ENCODE results near the gene SPATA17.
A peak's percentile ranks its signal among the peaks of the same experiment; 100 is the strongest.
"Not testable (repeated sequence)": the region's sequence is repeated elsewhere in the genome, so short reads cannot be mapped to it uniquely, and the experiment has no call there.

The SPATA17 gene

DNA sequence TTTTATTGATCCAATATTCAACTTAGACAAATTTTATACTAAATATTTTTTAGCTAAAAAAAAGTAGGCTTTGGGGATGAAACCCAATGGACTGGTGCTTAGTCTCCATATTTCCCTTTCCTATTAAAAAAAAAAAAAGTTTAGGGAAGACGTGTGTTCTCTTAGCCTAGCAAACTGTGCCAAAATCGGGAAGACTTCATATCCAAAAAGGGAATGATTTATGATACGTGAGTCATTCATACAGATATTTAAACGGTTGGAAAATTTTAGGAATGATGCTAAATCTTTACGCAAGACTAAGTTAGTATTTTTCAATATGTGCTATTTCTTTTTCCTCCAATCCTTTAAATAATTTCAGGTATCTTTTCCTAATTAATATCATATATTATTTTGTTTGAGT, 50.7 kb downstream of the SPATA17 start:
- no peak for DNase-seq

DNA sequence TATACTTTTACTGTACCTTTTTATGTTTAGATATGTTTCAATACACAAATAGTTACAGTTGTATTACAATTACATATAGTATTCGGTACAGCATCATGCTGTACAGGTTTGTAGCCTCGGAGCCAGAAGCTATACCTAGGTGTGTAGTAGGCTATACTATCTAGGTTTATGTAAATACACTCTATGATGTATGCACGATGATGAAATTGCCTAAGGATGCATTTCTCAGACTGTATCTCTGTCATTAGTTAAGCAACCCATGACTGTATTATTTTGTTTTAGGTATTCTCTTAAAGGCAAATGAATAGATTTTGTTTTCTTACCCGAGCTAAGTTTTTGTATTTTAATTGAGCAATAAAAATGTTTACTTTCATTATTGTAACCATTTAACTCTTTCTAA, 56.4 kb downstream of the SPATA17 start:
- DNase-seq = no peak

DNA sequence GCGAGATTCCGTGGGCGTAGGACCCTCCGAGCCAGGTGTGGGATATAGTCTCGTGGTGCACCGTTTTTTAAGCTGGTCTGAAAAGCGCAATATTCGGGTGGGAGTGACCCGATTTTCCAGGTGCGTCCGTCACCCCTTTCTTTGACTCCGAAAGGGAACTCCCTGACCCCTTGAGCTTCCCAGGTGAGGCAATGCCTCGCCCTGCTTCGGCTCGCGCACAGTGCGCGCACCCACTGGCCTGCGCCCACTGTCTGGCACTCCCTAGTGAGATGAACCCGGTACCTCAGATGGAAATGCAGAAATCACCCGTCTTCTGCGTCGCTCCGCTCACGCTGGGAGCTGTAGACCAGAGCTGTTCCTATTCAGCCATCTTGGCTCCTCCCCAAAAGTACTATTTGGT, 65.0 kb downstream of the SPATA17 start:
- DNase-seq = not testable (repeated sequence)

DNA sequence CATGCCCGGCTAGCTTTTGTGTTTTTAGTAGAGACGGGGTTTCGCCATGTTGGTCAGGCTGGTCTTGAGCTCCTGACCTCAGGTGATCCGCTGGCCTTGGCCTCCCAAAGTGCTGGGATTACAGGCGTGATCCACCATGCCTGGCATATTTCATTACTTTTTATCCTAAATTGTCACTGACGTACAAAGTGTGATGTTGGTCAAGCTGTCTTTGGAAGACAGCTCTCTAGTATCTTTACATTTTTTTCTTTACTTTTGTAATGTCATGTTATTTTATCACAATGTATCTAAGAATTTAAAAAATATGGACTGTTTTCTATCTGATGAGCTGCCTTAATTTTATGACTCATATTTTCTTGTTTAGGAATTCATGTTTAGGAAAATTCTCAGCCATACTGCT, 72.2 kb downstream of the SPATA17 start:
- no peak for DNase-seq

DNA sequence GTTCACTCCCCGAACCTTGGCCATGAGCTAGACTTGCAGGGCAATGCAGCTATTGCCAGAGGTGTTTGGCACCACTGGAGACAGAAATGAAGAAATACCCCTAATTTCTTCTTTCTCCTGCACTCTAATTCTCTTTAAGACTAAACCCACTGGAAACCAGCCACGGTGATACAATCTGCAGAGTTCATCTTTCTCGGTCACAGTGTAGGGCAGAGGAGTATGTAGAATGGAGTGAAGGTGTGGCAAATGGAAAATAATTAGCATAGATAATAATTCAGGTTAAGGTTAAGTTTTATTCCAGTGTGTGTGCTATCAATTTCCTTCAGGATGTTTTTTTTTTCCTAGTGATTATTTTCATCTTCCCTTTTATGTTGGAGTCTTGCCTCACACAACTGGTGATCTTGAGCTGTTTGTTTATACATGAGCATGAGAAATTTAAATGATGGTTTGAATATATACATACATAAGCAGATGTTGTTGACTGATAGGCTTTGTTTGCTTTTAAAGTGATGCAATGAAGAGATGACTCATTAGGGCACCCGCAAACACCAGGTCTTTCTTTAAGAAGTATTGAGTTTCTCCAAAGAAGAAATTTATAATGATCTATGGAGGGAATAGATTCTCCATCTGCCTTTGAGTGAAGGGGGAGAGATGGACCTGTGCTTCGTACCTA, 81.9 kb downstream of the SPATA17 start:
- no peak for DNase-seq

DNA sequence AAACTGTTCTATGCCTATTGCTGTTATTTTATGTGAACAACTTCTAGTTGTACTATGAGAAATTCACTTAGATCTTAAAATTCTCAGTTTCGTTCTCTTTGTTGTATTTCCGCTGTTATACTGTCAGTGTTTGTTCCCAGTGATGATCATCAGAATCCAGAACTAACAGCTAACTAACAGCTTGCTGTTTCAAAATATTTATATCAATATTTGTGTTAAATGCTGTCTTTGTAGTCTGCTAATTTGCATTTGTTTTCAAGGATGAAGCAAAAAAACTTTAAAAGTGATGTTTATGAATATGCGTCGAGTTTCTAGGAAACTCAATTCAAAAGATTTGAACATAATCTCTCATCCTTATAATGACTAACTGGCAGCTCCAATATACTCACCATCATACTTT, 84.5 kb downstream of the SPATA17 start:
- no peak for DNase-seq

DNA sequence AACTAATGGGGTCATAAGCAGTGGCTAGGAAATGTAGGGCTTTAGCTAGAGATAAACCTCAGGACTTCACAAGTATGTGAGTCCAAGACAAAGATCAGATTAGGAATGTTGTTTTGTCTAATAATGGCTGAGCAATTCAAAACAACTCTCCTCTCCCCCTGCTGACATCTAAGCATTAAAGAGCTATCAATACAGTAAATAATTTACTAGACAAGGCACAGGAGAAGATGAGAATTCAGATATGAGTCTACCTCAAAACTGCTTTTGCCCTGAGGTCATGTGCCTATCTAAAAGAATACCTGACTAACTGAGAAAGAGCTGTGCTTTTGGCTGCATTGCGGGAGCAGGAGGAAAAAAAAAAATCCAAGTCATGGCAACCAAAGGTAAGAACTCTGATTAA, 86.8 kb downstream of the SPATA17 start:
- no peak for DNase-seq

DNA sequence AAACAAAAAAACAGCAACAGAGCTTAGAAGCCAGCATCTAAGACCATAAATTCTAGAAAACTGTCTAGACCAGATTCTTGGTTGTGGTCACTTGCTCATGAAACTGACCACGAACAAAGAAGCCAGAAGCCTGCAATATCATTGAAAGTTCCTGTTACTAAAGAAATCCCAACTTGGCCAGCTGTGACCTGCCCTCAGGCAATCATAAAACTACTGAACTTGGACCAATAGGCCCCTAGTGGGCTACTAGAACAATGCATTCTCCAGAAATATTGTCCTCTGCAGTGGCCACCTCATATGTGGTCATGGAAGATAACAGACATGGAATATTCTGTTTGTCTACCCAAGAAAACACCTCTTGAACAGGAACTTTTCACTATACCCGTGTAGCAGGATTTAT, 87.7 kb downstream of the SPATA17 start:
- no peak for DNase-seq

DNA sequence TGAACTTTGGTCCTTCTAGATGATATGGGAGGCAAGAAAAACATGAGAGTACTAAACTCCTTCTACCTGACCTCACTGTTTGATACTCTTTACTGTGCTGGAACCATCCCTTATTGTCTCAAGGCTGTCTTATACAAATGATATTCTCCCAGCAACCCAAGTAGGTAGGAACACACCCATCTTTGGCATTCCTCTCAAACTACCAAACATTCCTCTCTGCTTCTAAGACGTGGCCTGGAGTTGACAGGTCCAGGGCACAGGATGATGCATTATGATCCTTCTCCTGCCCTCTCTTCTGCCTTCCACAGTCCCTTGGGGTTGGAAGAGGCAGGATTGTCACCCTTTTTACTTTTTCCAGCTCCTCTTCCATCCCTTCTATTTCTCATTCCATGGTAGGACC, 90.5 kb downstream of the SPATA17 start:
- DNase-seq = no peak

DNA sequence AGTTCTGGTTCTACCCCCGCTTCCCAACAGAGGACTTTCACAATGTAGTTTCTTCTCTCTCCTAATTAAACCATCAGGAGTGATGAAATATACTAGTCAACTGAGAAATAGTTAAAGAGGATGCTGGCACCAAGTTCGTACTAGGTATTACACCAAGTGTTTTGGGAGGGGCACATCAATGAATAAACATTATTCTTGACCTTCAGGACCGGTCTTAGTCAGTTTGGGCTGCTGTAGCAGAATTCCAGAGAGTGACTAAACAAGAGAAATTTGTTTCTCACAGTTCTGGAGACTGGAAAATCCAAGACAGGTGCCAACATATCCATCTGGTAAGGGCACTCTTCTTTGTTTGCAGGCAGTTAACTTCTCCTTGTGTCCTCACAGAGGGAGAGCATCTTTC, 103.8 kb downstream of the SPATA17 start:
- no peak for DNase-seq

DNA sequence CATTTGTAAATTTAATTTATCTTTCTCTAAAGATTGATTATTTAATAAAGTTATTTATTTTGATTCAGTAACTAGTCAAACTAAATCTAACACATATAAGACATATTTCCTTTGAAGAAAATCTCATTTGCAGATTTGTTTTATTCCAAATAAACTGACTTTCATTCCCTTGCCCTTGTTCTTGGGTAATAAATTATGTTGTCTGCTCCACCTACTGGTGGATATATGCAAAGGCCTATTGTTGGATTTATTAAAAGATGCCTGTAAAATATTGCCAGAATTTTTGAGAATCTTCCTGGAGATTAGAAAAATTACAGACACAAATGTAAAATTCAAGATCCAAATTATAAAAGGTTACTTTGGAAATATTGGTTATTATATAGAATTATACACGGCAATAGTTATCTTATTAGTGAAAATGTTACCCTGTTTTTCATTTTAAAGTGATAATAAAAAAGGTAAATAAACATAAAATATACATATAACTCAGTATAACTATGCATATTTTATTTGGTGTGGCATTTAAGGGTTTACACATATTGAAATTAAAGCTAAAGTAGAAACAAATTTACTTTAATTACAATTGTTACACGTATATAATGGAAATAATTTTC, 116.1 kb downstream of the SPATA17 start:
- DNase-seq = peak; percentile 51

DNA sequence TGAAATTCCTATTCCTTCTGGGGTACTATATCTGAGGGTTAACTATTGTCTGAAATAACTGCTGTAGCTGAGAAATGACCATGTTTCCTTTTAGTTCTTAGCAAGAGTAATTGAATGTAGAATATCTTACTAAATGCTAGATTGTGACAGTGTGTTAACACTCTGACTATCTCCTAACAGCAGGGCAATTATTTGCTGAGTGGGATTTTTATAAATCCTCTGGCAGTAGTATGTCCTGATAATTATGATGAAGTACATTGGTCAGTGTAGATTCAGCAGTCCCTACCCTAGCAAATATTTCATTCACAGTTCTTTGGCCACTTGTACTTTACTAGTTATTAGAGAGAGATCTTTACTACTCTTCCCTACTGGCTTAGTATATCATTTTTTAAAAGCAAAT, 138.6 kb downstream of the SPATA17 start:
- no peak for DNase-seq

DNA sequence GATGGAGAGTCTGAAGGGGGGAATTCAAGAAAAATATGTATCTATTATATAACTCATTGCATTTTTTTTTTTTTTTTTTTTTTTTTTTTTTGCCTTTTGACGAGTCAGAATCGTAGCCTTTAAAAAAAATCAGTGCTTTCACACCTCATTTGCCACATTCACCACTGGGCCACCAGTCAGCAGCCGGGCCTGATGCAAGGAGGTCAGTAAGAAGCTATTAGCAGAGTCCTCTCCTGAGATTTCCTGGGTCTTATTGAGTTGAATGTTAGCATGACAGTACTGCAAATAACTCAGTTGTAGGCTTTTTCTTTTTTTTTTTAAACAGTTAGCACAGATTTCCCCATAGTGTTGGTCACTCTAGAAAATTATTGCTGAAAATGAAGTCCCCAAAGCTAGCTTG, 139.8 kb downstream of the SPATA17 start:
- no peak for DNase-seq

DNA sequence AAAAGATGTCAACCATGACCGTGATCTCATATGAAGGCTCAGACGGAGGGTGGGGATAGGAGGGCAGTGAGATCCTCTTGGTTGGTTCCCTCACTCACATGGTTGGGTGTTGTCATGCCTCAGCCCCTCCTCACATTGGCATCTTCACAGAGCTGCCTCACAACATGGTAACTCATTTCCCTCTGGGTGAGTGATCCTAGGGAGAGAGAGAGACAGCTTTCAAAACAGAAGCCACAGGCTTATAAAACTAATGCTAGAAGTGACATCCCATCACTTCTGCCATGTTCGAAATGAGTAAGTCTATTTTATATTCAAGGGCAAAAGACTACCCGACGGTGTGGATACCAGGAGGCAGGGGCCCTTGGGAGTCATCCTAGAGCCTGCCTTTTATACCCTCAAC, 145.5 kb downstream of the SPATA17 start:
- DNase-seq = no peak

DNA sequence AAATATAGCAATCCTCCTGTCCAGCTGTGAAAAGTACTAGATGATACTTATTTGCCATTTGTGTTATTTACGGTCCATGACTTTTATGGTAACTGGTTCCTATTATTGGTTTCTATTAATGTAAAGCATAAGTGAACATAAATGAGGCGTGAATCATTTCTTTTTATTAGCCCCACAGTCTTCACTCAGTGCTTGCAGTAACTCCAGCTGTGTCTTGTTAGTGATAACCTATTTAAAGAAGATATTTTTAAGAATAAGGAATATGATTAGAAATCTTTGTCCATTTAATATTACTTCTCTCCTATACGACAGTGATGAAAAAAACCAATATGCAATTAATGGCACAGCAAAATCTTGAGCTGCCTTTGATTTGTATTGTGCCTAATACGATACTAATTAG, 149.9 kb downstream of the SPATA17 start:
- no peak for DNase-seq

DNA sequence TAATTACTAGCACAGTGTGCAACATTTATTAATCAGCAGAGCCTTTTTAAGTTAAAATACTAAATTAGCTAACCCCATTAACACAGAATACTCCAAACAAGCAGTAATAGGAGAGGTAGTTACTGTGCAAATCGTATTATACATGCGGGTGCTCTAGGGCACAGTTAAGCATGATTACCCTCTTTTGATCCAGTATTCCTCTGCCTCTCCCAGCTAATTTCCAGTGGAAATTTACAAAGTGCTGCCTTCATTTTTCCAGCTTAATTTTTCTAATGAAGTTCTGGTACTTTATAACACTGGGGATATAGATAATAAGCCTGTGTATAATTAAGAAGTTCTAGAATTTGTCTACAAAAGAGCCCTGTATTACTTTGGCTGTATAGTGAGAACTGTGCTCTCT, 159.9 kb downstream of the SPATA17 start:
- no peak for DNase-seq

DNA sequence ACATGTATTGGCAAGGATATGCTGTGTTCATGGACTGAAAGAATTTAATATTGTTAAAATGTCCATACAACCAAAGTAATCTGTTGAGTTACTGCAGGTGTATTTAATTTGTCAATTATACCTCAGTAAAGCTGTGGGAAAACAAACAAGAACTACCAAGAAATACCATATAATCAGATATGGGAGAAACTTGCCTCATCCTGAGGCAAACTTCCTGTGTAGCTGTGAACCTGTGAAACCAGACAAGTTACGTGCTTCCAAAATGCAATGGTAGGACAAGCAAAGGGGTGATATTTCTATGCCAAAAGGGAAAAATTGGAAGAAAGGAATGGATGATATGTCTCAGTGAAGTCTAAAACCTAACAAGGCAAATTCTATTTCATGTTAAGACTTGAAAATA, 174.6 kb downstream of the SPATA17 start:
- no peak for DNase-seq

DNA sequence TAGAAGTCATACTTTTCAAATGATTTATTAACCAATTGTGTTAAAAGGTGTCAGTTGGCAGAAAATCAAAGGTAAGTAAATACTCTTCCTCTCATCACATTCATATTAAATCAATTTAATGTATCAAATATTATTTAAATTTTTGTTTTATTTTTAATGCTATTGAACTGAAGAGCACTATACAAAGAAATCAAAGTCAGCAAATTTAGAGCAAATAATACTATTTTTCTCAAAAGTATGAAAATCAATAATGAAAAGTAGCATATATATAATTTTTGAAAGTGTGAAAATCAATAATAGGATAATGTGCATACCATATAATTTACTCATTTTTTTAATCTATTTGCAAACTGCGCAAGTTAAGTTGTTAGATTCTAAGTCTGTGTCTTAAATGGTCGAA, 181.0 kb downstream of the SPATA17 start:
- no peak for DNase-seq

DNA sequence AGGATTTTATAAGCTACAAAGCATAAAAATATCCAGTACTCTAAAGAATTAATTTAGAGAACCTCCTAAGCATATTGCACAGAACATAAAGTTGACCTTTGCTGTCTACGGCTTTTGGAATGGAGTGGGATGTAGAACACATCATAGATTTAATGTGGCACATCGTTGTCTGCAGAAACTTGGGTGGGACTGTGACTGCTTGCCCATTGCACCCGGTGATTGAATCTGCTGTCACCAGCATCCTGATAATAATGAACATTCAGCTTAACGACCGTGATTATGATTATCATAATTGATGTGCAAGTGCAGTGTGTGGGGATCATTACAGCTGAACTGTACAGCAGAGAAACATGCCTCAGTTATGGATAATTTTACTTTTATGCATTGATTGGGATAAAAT, 181.9 kb downstream of the SPATA17 start:
- no peak for DNase-seq

DNA sequence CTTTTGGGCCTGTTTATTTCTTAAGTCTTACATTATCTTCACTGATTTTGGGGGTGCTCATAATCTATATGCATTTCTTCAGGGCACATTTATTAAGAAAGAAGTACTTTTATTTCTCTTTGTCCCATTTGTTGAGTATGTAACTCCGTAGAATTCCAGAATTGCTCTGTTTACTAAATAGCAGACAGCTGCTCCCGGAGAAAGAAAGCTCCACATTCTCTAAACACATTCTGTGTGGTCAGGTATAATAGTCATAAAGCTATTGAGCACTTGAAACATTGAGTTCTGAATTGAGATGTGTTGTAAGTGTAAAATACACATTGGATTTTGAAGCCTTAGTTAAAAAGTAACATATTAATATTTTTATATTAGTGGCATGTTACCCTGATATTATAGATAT, 206.5 kb downstream of the SPATA17 start:
- DNase-seq = no peak

DNA sequence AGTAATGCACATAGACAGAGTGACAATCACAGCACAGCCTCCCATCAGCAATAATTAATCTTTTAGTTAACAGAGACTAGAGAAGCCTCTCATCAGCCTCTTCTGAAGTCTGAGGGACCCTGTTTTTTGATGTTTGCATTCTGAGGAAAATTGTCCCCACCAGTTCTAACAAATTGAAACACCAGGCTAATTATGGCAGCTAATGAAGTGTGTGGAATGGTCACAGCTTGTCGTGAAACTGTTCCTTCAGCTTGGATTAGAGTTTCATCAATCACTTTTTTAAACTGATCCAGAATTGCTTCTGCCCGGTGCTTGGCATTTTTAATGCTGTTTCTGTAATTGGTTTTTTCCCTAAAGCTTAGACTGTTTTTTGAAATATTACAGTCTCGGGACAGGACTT, 208.0 kb downstream of the SPATA17 start:
- DNase-seq = no peak

DNA sequence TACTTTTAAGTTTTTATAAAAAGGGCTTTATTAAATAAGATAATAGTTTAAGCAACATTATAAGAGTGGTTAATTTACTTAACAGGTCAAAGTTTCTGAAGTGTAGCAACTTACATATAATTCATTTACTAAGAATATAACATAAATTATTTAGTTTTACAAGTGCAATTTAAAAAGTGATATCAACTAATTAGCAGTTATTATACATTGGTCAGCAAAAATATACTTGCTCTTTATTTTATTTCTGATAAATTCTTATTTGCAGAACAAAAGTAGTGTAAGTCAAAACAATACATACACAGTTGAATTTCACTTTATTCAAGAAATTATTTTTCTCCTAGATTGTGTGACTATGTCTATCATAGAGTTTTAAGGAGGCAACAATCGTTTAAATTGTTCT, 215.6 kb downstream of the SPATA17 start:
- no peak for DNase-seq

DNA sequence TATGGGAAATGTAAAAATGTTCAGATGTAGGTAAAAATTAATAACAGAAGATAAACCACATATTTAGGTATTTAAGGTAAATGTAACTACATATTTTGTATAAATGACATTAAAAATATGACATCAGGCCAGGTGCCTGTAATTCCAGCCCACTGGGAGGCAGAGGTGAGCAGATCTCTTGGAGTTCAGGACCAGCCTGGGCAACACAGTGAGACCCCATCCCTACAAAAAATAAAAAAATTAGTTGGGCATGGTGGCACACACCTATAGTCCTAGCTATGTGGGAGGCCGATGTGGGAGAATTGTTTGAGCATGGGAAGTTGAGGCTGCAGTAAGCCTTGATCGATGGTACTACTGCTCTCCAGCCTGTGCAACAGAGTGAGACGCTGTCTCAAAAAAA, 216.5 kb downstream of the SPATA17 start:
- no peak for DNase-seq

DNA sequence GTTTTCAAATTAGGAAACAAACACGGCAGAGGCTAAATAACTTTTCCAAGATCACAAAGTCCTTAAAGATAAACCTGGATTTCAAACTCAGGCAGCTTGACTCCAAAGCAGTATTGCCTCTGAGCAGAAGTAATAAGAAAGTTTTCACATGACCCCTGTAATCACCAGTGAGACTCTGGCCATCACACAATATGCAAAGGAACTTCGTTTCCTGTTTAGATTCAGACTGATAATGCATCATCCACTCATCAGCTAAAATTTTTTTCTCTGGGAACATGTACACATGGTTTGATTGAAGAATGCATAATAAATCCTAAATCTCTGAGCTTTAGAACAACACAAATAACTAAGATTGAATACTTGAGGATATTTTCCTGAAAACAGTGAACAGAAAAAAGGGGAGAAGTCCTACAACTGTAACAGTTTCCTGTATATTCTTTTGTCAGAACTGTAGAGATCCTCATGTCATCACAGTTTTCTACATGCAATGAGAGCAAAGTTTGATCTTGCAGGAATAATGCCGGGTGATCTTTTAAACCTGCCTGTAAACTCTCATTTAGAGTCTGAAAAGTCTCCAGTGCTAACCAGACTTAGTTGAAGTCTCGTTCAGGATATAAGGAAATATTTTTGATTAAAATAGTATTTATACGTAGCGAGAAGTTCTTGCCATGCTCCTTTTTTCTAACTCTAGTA, 225.3 kb downstream of the SPATA17 start:
- DNase-seq = no peak

DNA sequence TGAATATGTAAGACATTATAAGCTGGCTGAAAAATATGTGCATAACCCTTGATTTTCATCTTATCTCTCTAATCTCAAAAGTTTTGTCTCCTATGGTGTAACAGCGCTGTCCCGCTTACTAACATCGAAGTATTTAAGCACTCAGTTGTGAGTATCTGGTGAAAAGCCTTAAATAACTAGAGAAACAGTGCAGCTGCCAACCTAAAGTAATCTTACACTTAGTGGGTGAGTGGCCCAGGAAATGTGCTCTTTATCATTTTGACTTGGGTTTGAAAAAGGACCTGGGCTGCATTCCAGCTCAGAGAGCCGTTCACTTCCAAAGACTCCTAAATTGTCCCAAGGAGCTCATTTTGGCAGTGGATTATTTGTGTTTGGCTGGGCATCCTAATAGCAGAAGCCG, 225.9 kb downstream of the SPATA17 start:
- DNase-seq = no peak
